HepG2 (cell line): ENCODE results near the gene OTOP3. TPM values are rescaled to one million over a fixed set of nuclear protein-coding genes. Genes with fewer than 3 reads are reported as not detected.

Experiments used
- FOXA3 ChIP-seq: IDR thresholded peaks from 2 replicates; pipeline ENCODE4 v1.6.1; 2016; ENCODE audit warnings: missing genetic modification reagents, missing compliant biosample characterization
- GMEB1 ChIP-seq: sonication (generic); formaldehyde crosslinking; IDR thresholded peaks from 2 replicates; pipeline ENCODE4 v1.5.1; 2020; ENCODE audit warnings: missing genetic modification reagents, mild to moderate bottlenecking, borderline replicate concordance
- HNF4G ChIP-seq, 2 experiments: sonication (generic) in 1 of 2; formaldehyde crosslinking in 1 of 2; IDR thresholded peaks; 2 replicates each; pipeline versions ENCODE4 v1.4.0 to v1.6.1; 2011 to 2020; ENCODE audit warnings: borderline replicate concordance in 2 of 2, low read depth in 2 of 2, mild to moderate bottlenecking in 2 of 2, low read length in 1 of 2, missing genetic modification reagents in 1 of 2, moderate library complexity in 1 of 2
- IRX3 ChIP-seq: sonication (generic); formaldehyde crosslinking; IDR thresholded peaks from 2 replicates; pipeline ENCODE4 v1.8.1; 2023; ENCODE audit warnings: mild to moderate bottlenecking, low read depth, missing genetic modification reagents, borderline replicate concordance
- ISL2 ChIP-seq: sonication (generic); formaldehyde crosslinking; IDR thresholded peaks from 2 replicates; pipeline ENCODE4 v1.5.0; 2020; ENCODE audit warnings: missing genetic modification reagents
- MTA3 ChIP-seq: sonication (generic); formaldehyde crosslinking; IDR thresholded peaks from 2 replicates; pipeline ENCODE4 v1.4.0; 2020; ENCODE audit warnings: missing genetic modification reagents
- MZF1 ChIP-seq: sonication (generic); formaldehyde crosslinking; IDR thresholded peaks from 2 replicates; pipeline ENCODE4 v1.8.1; 2023; ENCODE audit warnings: mild to moderate bottlenecking, missing genetic modification reagents, borderline replicate concordance
- NFATC3 ChIP-seq: sonication (generic); formaldehyde crosslinking; IDR thresholded peaks from 2 replicates; pipeline ENCODE4 v1.5.1; 2020; ENCODE audit warnings: mild to moderate bottlenecking, missing genetic modification reagents
- SOX13 ChIP-seq, 3 experiments: fragments of 450-650 bp in 1 of 3; sonication (generic) in 1 of 3; formaldehyde crosslinking in 1 of 3; IDR thresholded peaks in 2 of 3; conservative IDR thresholded peaks in 1 of 3; 2 replicates each; pipeline versions ENCODE4 v1.5.0 to v1.6.1; 2016 to 2020; ENCODE audit warnings: antibody characterized with exemption in 1 of 3, mild to moderate bottlenecking in 1 of 3, missing compliant biosample characterization in 1 of 3, missing genetic modification reagents in 1 of 3, moderate library complexity in 1 of 3
- SP4 ChIP-seq: sonication (generic); formaldehyde crosslinking; IDR thresholded peaks from 2 replicates; pipeline ENCODE4 v1.8.1; 2023; ENCODE audit warnings: mild to moderate bottlenecking, missing genetic modification reagents
- USF2 ChIP-seq, 2 experiments: sonication (generic) in 1 of 2; formaldehyde crosslinking in 1 of 2; IDR thresholded peaks; 2 replicates each; pipeline versions ENCODE4 v1.5.1 to v1.6.1; 2011 to 2020; ENCODE audit warnings: borderline replicate concordance in 1 of 2, low read depth in 1 of 2, low read length in 1 of 2, mild to moderate bottlenecking in 1 of 2, missing genetic modification reagents in 1 of 2, moderate library complexity in 1 of 2
- ZEB1 ChIP-seq: IDR thresholded peaks from 2 replicates; pipeline ENCODE4 v1.6.1; 2012; ENCODE audit warnings: mild to moderate bottlenecking, low read depth, inconsistent platforms; ENCODE audit not compliant: insufficient replicate concordance
- ZNF24 ChIP-seq: fragments of 450-650 bp; IDR thresholded peaks from 2 replicates; pipeline ENCODE4 v1.6.1; 2017; ENCODE audit warnings: antibody characterized with exemption, mild to moderate bottlenecking
- ZNF639 ChIP-seq: conservative IDR thresholded peaks from 2 replicates; pipeline ENCODE4 v1.6.1; 2018; ENCODE audit warnings: missing genetic modification reagents
- ZNF691 ChIP-seq: sonication (generic); formaldehyde crosslinking; IDR thresholded peaks from 2 replicates; pipeline ENCODE4 v1.4.0; 2020; ENCODE audit warnings: missing genetic modification reagents, low read depth, mild to moderate bottlenecking, borderline replicate concordance
- ZSCAN25 ChIP-seq: sonication (generic); formaldehyde crosslinking; IDR thresholded peaks from 2 replicates; pipeline ENCODE4 v1.8.0; 2022; ENCODE audit warnings: mild to moderate bottlenecking, missing genetic modification reagents
- polyA plus RNA-seq, 8 experiments: library from polyadenylated mRNA; depleted of rRNA in 3 of 8; stranded (reverse) in 7 of 8; unstranded in 1 of 8; fragments of >200 nt; fragmentation: Illumina TruSeq in 4 of 8; extraction: Trizol in 4 of 8; gene quantifications; 2 replicates each; pipeline versions ENCODE4 v1.2.1 to v1.2.3, GENCODE V29; 2011 to 2016; ENCODE audit warnings: low read depth in 4 of 8, missing spikeins in 1 of 8, mixed read lengths in 1 of 8; ENCODE audit not compliant: insufficient read depth in 1 of 8
- total RNA-seq, 5 experiments: library from RNA; depleted of rRNA; stranded (reverse); fragments of >200 nt; fragmentation: Illumina TruSeq; extraction: Trizol; gene quantifications; 2 replicates each; pipeline ENCODE4 v1.2.3, GENCODE V29; 2016; ENCODE audit warnings: low read depth in 1 of 5
- TF ChIP-seq, protein P1 (sequence below): sonication (generic); formaldehyde crosslinking; conservative IDR thresholded peaks from 2 replicates; pipeline ENCODE4 v1.4.0; 2020; ENCODE audit warnings: missing genetic modification reagents

OTOP3 gene
- total and polyA plus RNA-seq, 2 of the 13 experiments (the other 11 are each of a cell fraction or from before 2014, with no cell fraction given): not detected

GRCh38 chr17:74972107-74972972, 36.6 kb downstream of the OTOP3 start, which contains the start of gene HID1 (continued):
- TF ChIP-seq USF2 (IDR thresholded peaks at IDR 0.05; ENCODE audit: low read depth, low read length) (no peak), USF2 (CRISPR knock-in tag; IDR thresholded peaks at IDR 0.05; ENCODE audit: borderline replicate concordance) (no peak), ZNF691 (CRISPR knock-in tag) (0 out of 2 replicates have a peak, but pooled peaks have one; percentile 18), ZEB1 (no peak), NFATC3 (CRISPR knock-in tag) (no peak; the same call in 1 of the 2 replicates), ZNF639 (CRISPR knock-in tag) (no peak; the same call in 1 of the 2 replicates), MTA3 (CRISPR knock-in tag) (no peak), ZSCAN25 (no peak), GMEB1 (CRISPR knock-in tag) (peak; percentile 43; the same call in 1 of the 2 replicates), IRX3 (CRISPR knock-in tag) (peak; percentile 29; the same call in 1 of the 2 replicates), SOX13 (IDR thresholded peaks at IDR 0.05) (no peak), SOX13 (CRISPR knock-in tag; conservative IDR thresholded peaks at IDR 0.05 in 1 of 2, IDR thresholded peaks at IDR 0.05 in 1 of 2) (no peak; a peak in 1 of 4 replicates), FOXA3 (CRISPR knock-in tag) (peak; percentile 91), SP4 (CRISPR knock-in tag) (peak; percentile 50; the same call in 1 of the 2 replicates), ISL2 (no peak), MZF1 (CRISPR knock-in tag) (no peak), ZNF24 (no peak), HNF4G (IDR thresholded peaks at IDR 0.05; ENCODE audit: borderline replicate concordance, low read depth, low read length) (no peak), HNF4G (CRISPR knock-in tag; IDR thresholded peaks at IDR 0.05; ENCODE audit: borderline replicate concordance, low read depth) (no peak)
- TF ChIP-seq, protein P1, sequence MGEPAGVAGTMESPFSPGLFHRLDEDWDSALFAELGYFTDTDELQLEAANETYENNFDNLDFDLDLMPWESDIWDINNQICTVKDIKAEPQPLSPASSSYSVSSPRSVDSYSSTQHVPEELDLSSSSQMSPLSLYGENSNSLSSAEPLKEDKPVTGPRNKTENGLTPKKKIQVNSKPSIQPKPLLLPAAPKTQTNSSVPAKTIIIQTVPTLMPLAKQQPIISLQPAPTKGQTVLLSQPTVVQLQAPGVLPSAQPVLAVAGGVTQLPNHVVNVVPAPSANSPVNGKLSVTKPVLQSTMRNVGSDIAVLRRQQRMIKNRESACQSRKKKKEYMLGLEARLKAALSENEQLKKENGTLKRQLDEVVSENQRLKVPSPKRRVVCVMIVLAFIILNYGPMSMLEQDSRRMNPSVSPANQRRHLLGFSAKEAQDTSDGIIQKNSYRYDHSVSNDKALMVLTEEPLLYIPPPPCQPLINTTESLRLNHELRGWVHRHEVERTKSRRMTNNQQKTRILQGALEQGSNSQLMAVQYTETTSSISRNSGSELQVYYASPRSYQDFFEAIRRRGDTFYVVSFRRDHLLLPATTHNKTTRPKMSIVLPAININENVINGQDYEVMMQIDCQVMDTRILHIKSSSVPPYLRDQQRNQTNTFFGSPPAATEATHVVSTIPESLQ (CRISPR knock-in tag): no peak
